AG10803 (cell line): Measurements from ENCODE around the gene MAN1A1.

Experiments used
- DNase-seq: peaks from one replicate; pipeline ENCODE4 v3.0.0; 2010; ENCODE audit warnings: low read depth
- H3K4me3 ChIP-seq: 2 replicates; pipeline ENCODE4 v1.5.1; 2011; ENCODE audit warnings: mild to moderate bottlenecking, low read length, control low read depth
- CTCF ChIP-seq: conservative IDR thresholded peaks from 2 replicates; pipeline ENCODE4 v1.5.1; 2011; ENCODE audit warnings: mild to moderate bottlenecking, low read length, control low read depth, inconsistent platforms

Gene MAN1A1

GRCh38 chr6:119174085-119174445, 175.5 kb downstream of the MAN1A1 start:
- DNase-seq = no peak
- no peak overlapping the region for H3K4me3 ChIP-seq
- no peak for TF ChIP-seq CTCF

GRCh38 chr6:119173249-119174084, 176.1 kb downstream of the MAN1A1 start:
- no peak for DNase-seq
- TF ChIP-seq CTCF = no peak
- no peak overlapping the region for H3K4me3 ChIP-seq

DNA sequence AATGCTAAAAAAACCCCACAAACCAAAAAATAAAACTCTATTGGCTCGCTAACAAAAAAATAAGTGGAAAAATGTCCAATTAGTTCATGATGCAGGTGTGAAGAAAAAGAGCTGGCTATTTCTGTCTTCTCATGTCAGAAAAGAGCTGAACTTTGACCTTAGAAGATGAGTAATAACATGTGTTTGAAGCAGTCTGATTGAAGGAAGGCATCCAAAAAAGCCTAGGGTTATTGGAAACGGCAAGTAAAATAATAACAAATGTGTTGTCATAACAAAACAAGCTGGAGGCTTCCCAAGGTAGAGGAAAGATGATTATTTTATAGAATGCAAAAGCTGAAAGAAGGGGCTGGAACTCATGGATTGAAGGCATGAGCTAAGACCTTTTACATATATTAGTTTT, 176.7 kb downstream of the MAN1A1 start:
- DNase-seq = peak; percentile 37
- TF ChIP-seq CTCF = no peak
- no peak overlapping the region for H3K4me3 ChIP-seq

GRCh38 chr6:119171864-119172588, 177.5 kb downstream of the MAN1A1 start:
- no peak overlapping the region for H3K4me3 ChIP-seq
- no peak for DNase-seq
- no peak for TF ChIP-seq CTCF

DNA sequence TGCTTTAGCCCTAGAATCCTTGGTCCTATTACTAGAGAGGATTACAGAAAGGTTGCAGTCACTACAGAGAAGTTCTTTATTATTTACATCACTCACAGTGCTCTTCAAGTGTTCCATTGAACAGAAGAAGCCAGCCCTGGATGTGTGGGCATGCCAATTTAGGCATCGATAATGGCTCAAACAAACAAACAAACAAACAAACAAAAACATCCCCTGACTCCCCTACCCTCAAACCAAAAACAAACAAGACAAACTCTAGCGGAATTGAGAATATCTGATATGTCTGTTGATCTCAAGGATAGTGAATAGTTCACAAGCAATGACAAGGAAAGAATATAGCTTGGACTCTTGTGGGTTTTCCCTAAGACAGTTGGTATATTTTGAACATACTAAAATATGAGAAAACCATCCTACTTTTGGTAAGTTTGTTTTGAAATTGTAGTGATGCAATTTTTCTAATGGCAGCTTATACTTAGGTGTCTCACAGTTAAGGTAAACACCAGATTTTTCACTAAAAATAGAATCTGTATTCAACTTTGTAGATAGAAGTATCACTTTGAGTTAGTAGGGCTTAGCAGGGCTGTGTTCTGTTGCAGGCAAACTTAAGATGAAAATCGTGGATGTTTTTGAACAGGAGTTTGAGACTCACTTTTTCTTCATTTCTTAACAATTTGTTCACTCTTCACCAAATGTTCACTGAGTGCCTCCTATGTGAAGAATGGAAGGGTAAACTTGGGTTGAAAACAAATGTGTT, 178.3 kb downstream of the MAN1A1 start:
- TF ChIP-seq CTCF = no peak
- no peak overlapping the region for H3K4me3 ChIP-seq

DNA sequence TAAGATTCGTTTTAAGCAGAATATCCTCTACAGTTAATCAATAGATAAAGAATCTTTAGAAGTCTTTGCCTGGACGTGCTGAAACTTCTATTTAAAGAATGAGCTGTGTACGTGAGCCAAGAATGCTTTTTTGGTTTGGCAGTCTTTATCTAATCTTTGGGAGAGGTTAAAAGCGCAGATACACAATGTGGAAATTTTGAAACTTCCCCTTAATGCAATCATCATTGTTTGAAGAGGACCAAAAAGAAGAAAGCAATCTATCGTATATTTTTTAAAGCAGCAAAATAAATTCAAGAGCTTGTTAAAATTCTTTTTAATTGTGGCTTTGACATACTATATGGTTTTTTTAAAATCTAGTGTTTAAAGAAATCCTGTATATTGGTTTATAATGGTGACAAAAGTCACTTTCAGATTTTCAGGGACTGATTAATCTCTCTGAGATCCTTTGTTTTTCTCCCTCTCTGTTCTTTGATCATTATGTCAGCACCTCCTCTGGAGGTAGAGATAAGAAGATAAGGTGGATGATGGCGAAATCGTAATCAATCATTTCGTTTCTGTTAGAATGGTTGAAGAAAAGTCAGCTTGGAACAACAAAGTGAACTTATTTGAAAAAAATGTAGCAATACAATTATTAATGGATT, 179.0 kb downstream of the MAN1A1 start:
- peak; percentile 34 for DNase-seq
- H3K4me3 ChIP-seq = no peak overlapping the region
- TF ChIP-seq CTCF = no peak

More for the DNA sequence above, 178.3 kb downstream of the MAN1A1 start:
- DNase-seq = no peak
